Bronchial epithelial cell (primary cell): ENCODE measurements around the gene LRRIQ3. TPM values are rescaled to one million over a fixed set of nuclear protein-coding genes. Genes with fewer than 3 reads are reported as not detected.

Source experiments
- DNase-seq: peaks from one replicate; pipeline ENCODE4 v3.0.0-alpha.2; 2010; ENCODE audit warnings: low read depth
- FAIRE-seq: peaks from 2 replicates; lab custom pipeline; 2011; peaks lifted over from hg19 to GRCh38; lab: Jason Lieb, UNC
- H3K27me3 ChIP-seq: 2 replicates; pipeline ENCODE4 v1.5.1; 2011; ENCODE audit warnings: low read length; ENCODE audit not compliant: control insufficient read depth, insufficient read depth
- H3K36me3 ChIP-seq: 2 replicates; pipeline ENCODE4 v1.5.1; 2011; ENCODE audit warnings: low read length; ENCODE audit not compliant: control insufficient read depth, insufficient read depth
- H3K4me3 ChIP-seq: 2 replicates; pipeline ENCODE4 v1.5.1; 2011; ENCODE audit warnings: mild to moderate bottlenecking, low read depth, low read length, control low read depth
- total RNA-seq: library from RNA; depleted of rRNA; stranded (reverse); fragments of >200 nt; gene quantifications from 2 replicates; pipeline ENCODE4 v1.2.1, GENCODE V29; 2014
- TF ChIP-seq, protein P1 (sequence below): IDR thresholded peaks from 2 replicates; pipeline ENCODE4 v1.5.1; 2011; ENCODE audit warnings: mild to moderate bottlenecking, moderate library complexity, low read length, control low read depth, inconsistent platforms; ENCODE audit not compliant: insufficient read depth, severe bottlenecking

The LRRIQ3 gene
- total RNA-seq, 1 donor from 2014 or later: 0.53 TPM

DNA sequence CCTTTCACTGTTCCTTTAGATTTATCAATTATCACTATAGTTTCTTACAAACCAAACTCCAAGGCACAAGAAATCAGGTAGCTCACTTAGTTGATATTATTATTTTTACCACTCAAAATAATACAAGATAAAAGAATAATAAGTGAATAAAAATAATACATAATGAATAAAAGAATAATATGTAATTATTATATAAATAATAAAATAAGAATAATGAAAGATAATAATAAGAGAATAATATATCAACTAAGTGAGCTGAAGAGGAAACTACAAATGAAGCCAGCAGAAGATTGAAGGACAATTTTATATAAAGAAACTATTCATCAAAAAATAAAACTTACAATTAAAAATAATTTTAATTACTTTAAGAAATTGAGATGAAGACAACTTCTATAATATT, 90.6 kb downstream of the LRRIQ3 start:
- no peaks in the 10 kb centered on the region for H3K36me3 ChIP-seq
- no peak overlapping the region for H3K4me3 ChIP-seq
- DNase-seq: no peak
- TF ChIP-seq, protein P1, sequence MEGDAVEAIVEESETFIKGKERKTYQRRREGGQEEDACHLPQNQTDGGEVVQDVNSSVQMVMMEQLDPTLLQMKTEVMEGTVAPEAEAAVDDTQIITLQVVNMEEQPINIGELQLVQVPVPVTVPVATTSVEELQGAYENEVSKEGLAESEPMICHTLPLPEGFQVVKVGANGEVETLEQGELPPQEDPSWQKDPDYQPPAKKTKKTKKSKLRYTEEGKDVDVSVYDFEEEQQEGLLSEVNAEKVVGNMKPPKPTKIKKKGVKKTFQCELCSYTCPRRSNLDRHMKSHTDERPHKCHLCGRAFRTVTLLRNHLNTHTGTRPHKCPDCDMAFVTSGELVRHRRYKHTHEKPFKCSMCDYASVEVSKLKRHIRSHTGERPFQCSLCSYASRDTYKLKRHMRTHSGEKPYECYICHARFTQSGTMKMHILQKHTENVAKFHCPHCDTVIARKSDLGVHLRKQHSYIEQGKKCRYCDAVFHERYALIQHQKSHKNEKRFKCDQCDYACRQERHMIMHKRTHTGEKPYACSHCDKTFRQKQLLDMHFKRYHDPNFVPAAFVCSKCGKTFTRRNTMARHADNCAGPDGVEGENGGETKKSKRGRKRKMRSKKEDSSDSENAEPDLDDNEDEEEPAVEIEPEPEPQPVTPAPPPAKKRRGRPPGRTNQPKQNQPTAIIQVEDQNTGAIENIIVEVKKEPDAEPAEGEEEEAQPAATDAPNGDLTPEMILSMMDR: no peak
- H3K27me3 ChIP-seq: no peaks in the 10 kb centered on the region
- no peak for FAIRE-seq

DNA sequence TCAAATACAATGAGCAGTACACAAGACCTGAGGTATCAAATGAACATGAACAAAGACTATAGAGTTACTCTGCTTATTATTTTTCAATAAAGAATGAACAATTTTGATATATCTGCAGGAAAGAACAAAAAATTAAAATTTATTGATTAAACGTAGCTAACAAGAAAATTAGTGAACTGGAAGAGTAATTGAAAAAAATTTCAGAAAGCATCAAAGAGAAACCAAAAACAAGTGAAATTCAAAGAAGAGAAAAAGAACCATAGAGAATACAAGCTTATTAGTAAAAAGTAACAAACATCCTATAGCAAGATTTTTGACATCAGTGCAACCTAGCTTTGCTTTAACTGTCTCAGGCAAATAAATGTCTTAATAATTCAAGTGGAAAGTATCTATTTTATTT, 106.6 kb downstream of the LRRIQ3 start:
- Histone ChIP-seq H3K36me3 (no peaks in the 10 kb centered on the region), H3K27me3 (no peaks in the 10 kb centered on the region), H3K4me3 (no peak overlapping the region)
- FAIRE-seq (no peak), DNase-seq (no peak)
- TF ChIP-seq, protein P1: no peak

DNA sequence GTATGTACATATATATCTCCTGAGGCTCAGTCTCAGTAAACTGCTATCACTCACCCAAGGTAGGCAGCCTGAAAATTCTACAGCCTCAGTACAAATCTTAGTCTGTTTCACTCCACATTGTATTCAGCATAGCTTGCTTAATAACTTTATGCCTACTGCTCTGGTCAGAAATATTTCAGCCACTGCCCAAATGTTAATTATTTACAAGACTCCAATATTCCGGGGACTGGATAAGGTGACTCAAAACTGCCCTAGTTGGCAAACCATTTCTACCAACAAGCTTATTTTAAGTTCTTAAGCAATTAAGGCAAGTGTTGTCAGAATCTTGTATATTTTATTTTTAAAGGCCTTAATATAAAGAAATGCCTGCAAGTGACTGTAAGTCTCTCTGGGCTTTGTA, 114.8 kb downstream of the LRRIQ3 start:
- DNase-seq (no peak), FAIRE-seq (no peak)
- H3K36me3 ChIP-seq: no peaks in the 10 kb centered on the region
- no peak overlapping the region for H3K4me3 ChIP-seq
- no peaks in the 10 kb centered on the region for H3K27me3 ChIP-seq
- TF ChIP-seq, protein P1: no peak

DNA sequence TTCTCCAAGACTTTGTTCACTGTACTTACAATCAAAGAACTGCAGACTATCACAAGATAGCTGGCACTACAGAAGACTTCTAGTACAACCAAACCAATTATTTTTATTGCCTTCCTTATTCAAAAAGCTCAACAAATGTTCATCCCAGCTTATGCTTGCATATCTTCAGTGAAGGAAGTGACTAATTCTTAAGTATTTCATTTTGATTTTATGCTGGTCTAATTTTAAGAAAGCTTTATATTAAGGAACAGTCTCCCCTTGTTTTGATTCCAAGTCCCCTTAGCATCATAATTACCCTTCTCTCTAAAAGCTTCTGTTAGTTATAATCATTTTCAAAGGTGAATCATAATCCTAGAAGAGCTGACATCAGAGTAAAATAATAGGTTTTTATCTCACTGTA, 132.9 kb downstream of the LRRIQ3 start:
- FAIRE-seq (no peak), DNase-seq (no peak)
- H3K4me3 ChIP-seq: no peak overlapping the region
- H3K36me3 ChIP-seq: no peaks in the 10 kb centered on the region
- TF ChIP-seq, protein P1: no peak
- H3K27me3 ChIP-seq: no peaks in the 10 kb centered on the region

DNA sequence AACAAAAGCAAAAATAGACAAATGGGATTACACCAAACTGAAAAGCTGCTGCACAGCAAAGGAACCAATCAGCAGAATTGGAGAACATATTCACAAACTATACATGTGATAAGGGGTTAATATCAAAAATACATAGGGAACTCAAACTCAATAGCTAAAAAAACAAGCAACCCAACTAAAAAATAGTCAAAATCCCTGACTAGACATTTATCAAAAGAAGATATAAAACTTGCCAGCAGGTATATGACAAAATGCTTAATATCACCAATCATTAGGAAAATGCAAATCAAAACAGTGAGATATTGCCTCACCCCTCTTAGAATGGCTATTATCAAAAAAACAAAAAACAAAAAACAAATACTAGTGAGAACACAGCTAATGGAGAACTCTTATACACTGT, 140.3 kb downstream of the LRRIQ3 start:
- Histone ChIP-seq H3K27me3 (no peaks in the 10 kb centered on the region), H3K36me3 (no peaks in the 10 kb centered on the region), H3K4me3 (no peak overlapping the region)
- TF ChIP-seq, protein P1: no peak
- FAIRE-seq (no peak), DNase-seq (no peak)

DNA sequence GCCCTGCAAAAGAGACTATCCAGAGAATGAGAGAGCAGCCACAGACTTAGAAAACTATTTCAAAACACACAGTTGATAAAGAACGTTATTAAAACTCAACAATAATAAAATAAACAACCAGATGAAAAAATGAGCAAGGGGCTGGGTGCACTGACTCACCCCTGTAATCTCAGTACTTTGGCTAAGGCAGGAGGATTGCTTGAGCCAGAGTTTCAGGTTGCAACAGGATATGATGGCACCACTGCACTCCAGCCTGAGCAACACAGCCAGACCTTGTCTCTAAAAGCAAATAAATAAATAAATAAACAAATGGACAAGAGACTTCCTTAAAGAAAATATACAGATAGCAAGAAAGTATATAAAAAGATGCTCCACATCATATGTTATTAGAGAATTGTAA, 144.6 kb downstream of the LRRIQ3 start:
- DNase-seq (peak; percentile 32), FAIRE-seq (no peak)
- no peak overlapping the region for H3K4me3 ChIP-seq
- TF ChIP-seq, protein P1: no peak
- no peaks in the 10 kb centered on the region for H3K36me3 ChIP-seq
- H3K27me3 ChIP-seq: no peaks in the 10 kb centered on the region
